DOHH2 (cell line): ENCODE measurements around the gene FLT3.

ENCODE experiments used
- CTCF ChIP-seq: fragments of 200-600 bp; sonication (generic); IDR thresholded peaks from one replicate; pipeline ENCODE4 v1.5.1; 2014; ENCODE audit warnings: antibody characterized with exemption, mild to moderate bottlenecking, low read depth, low read length; ENCODE audit not compliant: poor library complexity, severe bottlenecking
- EZH2phosphoT487 ChIP-seq: fragments of 200-600 bp; sonication (generic); IDR thresholded peaks from 2 replicates; pipeline ENCODE4 v1.6.1; 2017; ENCODE audit warnings: borderline replicate concordance, mild to moderate bottlenecking, antibody characterized with exemption, low read length, moderate library complexity, mixed read lengths

GRCh38 chr13:27978301-27978968 is 121.9 kb downstream of the FLT3 start:
- TF ChIP-seq CTCF (no peak), EZH2phosphoT487 (no peak)
